MV-4-11 (cell line): ENCODE data around the gene CDCP2.
A peak's percentile ranks its signal among the peaks of the same experiment; 100 is the strongest.
"Not testable (repeated sequence)": the region's sequence is repeated elsewhere in the genome, so short reads cannot be mapped to it uniquely, and the experiment has no call there.

ENCODE experiments used
- DNase-seq: peaks from one replicate; lab custom pipeline; 2025; lab: John Stamatoyannopoulos, UW

The CDCP2 gene

DNA sequence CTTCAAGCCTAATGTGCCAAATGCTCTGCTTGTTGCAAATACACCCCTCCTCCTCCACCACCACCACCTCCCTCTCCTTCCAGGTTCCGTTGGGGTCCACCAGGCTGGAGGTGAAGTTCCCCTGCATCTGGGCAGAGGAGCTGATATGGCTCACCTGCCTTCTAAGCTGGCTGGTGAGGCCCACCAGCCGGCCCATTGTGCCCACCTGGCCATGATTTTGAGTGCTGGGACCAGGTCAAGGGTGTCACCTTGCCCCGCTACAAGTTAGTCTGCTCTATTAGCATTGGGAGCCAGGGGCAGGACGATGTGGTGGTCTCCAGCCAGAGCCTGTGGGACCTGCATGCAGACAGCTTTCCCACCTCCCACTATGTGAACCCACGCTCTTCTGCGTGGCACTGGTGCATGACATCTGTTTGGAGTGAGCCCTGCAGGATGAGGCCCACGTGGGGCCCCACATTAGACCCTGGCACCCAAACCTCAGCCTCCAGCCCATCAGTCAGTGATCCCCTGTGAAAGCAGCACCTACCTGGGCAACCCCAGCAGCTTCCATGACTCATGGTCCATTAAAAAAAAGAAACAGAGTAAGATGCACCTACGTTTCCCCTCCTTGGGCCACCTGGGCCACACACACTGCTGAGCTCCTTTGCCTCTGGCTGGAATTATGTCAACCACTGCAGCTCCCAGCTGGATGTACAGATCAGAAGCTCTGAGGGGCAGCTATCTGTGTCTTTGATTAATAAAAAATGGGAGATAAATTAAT lies 15.6 kb upstream of the CDCP2 start:
- DNase-seq: no peak

DNA sequence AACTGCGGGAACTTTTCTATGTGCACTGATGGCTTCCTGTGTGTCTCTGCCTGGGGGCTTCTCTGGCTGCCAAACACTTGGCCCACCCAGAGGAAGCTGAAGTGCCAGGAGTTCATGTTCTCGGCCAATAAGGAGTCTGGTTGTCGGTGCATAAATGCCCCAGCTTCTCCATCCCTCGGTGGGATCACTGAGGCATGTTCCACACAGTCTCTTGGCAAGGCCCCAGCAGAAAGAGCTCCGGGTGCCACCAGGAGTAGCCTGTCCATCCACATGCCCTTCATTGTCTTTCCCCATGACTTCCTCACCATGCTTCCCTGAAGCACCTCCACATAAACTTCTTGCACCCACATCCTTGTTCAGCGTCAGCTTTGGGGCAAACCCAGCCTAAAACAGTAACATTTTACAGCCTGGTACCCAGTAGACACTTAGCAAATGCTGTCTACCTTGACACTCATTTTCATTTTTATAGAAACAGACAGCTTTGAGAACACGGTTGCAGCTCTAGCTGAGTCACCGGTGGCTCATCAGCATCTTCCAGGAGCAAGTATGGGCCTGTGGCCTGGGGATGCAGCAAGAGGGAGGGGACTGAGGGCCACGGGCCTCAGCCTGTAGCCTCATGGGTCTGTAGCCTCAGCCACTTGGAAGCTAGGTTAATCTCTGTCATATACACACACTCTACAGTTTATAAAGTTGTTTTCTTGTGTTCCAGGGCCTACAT lies 14.8 kb upstream of the CDCP2 start:
- DNase-seq: no peak

DNA sequence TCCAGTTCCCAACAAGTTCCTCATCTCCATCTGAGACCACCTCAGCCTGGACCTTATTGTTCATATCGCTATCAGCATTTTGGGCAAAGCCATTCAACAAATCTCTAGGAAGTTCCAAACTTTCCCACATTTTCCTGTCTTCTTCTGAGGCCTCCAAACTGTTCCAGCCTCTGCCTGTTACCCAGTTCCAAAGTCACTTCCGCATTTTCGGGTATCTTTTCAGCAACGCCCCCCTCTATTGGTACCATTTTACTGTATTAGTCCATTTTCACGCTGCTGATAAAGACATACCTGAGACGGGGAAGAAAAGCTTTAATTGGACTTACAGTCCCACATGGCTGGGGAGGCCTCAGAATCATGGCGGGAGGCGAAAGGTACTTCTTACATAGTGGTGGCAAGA lies 13.6 kb upstream of the CDCP2 start:
- DNase-seq: not testable (repeated sequence)

DNA sequence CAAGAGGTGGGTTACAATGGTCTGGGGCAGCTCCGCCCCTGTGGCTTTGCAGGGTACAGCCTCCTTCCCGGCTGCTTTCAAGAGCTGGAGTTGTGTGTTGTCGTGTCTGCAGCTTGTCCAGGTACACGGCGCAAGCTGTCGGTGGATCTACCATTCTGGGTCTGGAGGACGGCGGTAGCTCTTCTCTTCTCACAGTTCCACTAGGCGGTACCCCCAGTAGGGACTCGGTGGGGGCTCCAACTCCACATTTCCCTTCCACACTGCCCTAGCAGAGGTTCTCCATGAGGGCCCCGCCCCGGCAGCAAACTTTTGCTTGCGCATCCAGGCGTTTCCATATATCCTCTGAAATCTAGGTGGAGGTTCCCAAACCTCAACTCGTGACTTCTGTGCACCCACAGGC lies 12.3 kb upstream of the CDCP2 start:
- DNase-seq: no peak

DNA sequence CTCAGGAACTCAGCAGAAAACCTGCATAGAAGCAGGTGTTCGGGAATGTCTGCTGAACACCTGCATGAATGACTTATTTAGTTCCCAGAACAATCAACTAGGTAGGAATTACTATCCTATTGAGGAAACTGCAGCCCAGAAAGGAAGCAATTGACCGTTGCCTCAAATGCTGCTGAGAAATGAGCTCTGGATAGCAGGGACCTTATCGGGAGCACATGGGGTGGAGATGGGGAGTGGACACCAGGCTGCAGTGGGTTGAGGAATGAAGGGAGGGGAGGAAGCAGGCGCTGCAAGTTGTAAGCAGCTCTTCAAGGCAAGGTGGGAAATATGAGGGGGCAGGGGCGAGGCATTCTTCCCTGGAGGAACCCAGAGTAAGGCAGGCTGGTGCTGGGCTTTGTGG lies 10.8 kb upstream of the CDCP2 start:
- no peak for DNase-seq

DNA sequence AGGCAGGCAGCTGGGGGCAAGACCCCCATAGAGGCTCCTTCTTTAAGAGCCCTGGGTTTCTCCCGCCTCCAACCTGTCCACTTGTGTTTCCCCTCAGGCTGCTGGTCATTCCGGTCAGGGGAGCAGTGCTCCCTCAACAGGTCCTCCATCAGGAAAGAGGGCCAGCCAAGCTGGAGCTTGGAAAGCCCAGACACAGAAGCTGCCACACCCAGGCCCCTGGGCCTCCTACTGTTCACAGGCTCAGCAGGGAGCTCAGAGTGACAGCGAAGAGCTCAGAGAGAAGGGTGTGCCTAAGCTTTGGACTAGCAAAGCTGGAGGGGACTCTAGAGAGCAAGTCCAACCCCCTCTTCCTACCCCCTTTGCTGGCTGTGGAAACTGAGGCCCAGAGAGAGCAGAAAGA lies 10.3 kb upstream of the CDCP2 start:
- no peak for DNase-seq

DNA sequence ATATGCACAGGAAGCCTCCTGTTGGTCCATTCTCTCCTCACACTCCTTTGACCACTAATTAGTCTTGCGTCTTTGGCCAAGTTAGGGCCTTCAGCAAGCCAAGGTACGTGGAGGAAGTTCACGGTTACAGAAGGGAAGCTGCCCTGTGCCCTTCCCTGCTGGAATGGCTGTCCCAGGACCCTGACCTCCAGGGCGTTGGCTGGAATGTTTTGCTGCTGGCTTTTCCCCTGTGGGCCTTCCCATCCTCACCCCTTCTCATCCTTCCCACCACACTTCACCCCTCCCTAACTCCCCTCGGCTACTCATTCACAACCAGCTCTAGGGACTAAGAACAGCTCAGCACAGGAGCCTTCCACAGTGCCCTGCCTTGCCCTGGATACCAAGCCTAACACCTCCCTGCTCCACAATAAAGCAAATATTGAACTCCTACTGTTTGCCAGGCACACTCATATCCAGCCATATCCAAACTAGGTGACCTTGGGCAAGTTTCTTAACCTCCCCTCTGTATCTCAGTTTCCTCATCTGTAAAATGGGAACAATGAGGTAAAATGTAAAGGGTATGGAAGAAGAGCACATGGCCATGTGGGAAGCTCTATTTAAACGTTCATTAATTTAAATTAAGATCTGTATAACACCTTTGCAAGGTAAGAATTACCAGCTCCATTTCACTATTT lies 8.8 kb upstream of the CDCP2 start:
- DNase-seq: no peak

DNA sequence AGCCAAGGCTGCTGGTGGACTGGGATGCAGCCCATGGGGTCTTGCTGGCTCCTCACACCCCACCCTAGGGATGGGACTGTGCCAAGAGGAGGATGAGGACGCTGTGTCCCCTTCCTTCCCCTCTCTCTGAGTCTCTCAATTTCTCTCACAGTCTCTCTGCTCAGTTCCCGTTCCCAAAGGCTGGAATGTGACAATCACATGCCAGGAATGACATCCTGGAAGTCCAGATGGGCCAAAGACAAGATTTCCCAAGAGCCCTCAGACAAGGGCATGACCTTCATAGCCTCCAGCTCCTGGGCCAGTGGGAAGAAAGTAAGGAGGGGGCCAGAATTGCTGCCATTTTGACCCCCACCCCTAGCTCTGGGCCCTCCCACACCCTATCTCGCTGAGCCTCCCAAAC lies 7.6 kb upstream of the CDCP2 start:
- DNase-seq: no peak

DNA sequence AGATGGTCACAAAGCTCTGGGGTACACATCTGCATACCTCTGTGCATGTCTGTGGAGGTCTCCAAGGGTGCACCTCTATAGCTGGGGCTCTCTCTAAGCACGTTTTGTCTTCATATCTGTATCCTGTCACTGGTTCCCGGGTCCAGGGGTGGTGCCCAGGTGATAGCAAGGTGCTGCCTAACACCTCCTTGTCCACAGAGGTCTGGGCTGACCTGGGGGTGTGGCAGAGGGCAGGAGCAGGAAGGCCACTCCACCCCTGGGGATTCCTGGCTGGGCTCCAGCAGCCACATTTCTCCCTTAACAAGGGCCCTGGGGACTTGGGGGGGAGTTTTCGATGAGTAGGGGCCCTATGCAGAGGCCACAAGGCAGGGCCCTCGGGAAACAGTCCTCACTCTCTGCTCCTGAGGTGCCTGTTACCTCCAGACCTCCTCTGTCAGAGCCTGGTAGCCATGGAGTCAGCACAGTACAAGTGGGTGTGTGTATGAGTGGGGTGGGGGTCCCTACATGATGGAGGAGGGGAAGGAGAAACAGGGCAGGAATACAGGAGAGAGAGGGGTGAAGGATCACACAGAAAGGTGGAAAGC lies 7.0 kb upstream of the CDCP2 start:
- DNase-seq: no peak

DNA sequence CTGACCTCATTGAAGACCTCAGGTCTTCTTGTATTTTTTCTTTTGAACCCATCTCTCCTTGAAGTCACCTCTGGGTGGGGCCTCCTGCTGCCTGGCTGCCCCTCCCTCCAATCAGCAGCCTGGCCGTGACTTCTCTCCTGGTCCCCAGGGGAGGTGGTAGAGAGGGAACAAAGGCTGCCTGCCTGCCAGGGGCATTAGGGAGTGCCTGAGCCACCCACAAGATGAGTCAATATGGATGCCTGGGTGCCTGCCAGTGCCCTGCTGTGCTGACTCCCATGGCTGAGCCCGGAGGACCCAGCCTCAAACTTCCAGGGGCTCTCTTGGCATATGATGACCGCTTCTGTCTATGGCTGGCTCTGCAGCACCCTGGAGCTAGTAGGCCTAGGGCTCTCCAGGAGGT lies 5.3 kb upstream of the CDCP2 start:
- DNase-seq: no peak

DNA sequence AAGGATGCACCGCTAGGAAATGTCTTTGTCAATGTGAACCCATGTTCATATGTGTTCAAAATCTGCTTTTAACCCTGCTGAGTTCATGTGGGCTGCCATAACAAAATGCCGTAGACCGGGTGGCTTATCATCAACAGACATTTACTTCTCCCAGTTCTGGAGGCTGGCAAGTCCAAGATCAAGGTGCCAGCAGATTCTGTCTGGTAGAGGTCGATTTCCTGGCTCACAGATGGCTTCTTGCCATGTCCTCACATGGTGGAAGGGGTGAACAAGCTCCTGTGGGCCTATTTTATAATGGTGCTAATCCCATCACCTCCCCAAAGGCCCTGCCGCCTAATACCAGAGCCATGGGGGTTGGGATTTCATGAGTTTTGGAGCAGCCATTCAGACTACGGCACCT lies 4.6 kb upstream of the CDCP2 start:
- DNase-seq: no peak

DNA sequence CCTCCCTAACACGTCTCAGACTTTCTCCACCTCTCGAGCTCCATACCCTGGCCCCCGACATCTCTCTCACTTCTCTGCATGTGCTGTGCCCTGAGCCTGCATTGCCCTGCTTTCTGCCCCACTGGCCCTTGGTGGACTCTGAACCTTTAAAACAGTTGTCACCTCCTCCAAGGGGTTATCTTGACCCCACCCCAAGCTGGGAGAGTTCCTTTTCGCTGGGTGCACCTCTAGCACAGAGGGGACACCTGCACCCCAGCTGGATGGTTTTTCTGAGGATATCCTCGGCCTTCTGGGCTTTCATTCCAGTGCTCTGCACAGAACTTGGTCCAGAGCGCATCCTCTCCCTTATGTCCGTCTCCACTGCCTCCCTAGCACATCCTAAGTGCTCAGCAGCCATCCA lies 4.2 kb upstream of the CDCP2 start:
- DNase-seq: no peak

DNA sequence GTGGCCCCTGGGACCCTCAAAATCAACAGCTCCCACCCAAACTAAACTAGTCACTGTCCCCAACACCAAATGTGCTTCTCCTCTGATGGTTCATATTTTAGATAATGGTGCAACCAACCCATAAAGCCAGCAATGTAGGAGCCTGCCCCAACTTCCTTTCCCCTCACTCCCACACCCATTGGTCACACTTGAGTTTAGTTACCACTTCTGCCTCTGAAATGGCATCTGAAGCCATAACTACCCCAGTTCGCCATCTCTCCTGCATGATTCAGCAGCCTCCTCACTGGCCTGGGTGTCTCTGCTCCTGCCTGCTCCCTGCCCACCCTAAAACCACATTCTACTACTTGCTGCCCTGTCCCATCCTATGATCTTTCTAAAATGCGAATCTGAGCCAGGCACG lies 3.4 kb upstream of the CDCP2 start:
- peak; percentile 65 for DNase-seq

DNA sequence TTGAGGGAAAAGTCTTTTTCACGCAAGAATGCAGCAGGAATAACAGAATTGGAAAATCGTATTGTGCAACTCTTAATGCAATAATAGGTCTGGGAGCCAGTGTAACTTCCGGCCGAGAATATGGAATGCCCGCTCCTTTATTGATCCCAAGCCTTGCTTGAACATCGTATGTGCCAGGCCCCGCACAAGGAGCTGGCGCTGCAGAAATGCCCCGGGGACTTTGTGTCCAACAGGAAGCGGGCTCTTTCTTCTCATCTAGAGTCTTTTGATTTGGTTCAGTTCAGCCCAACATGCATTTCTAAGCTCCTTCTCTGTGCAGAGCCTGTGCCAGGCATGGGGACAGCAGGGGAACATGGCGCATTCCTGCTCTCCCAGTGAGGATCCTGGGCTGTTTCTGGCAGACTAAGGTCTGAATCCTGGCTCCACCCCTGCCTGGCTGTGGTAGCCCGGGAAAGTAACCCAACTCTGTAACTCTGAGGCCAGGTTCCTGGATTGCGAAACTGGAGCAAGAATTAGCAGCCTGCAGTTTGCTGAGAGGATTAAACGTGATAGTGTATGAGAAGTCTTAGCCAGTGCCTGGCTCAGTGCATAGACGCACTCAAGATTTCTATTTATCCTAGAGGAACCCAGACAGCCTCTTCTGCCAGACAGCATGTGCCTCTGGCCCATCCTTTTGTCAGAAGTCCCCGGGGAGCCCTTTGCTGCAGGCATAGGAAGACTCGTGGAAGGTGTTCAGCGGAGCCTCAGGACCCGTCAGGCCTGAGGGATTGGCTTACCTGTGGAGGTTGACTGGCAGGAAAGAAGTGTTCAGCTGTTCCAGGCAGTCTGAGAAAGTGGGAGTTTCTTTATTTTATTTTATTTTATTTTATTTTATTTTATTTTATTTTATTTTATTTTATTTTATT lies 987 bp upstream of the CDCP2 start:
- peak; percentile 83 for DNase-seq

DNA sequence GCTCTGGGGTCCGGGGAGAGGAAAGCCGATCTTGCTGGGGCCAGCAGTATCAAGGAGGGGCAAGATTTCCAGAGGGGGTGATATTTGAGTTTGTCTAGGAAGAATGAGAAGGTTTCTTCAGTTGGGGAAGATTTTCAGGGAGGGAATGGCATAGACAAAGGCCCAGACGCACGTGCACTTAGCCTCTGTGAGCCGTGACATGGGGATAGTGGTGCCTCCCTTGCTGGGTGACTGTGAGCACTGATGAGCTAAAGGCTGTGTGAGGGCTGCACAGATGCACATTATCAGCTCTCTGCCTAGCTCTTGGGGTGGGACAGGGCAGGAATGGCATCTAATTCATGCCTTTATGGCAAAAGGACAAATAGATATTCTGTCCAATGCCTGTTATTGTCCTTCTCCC lies 1.8 kb downstream of the CDCP2 start:
- DNase-seq: no peak

DNA sequence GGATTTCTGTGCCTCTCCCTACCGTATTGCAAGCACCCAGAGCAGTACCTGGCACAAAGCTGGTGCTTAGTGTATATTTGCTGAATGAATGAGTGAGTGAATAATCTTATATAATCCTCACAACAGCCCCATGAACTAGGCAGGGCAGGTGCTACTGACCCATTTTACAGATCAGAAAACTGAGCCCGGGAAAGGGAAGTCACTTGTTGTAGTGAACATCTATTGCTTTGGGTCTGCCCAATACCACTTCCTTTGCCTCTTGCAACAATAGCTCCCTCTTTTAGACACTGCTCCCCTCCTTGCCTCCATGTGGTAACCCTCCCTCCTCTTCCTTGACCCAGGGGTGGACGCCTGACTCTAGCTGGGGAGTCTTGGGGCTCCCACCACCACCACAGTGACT lies 3.1 kb downstream of the CDCP2 start:
- DNase-seq: no peak

DNA sequence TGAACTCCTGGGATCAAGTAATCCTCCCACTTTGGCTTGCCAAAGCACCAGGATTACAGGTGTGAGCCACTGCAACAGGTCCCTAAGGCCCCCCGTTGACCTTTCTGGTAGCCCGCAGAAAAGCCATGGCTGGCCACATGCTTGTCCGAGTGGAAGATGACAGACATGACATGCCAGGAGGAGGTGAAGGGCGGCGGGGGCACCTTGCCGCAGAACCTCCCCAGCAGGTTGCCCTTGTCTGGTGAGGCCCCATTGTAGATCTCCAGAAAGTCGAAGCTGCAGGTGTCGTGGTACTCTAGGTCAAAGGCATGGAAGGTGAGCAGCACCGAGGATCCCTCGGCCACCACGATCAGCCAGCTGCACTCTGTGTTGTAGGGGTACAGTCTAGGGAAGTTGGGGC lies 8.4 kb downstream of the CDCP2 start:
- no peak for DNase-seq

DNA sequence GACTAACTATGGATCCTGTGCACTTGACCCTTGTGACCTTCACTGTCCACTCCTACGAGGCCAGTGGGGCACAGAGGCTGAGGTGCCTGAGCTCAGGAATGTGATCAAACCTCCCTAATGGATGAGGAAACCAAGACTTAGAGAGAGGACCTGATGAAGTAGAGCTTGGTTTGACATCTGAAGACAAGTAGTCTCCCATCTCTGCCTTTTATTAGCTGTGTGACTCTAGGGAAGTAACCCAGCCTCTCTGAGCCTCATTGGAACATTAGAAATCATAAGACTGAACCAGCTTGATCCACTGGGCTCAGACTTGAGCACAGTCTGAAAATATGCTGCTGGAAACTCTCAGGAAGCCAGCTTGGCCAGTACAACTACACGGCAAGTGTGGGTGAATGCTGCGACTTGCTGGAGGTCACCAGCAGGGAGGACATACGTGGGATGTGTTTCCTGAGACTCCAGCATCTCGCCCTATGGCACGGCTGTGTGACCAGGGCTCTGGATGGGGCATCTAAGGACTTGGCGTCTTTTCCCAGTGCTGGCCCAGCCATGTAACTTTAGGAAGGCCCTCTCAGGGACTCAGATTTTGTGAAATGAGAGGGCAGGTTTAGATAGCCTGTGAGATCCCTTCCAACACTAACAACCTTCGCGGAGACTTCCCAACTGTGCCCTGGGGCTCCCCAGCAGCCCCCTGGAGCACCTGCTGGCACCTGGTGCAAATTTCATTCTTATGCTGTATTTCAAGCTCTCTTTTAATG lies 10.5 kb downstream of the CDCP2 start:
- DNase-seq: no peak

DNA sequence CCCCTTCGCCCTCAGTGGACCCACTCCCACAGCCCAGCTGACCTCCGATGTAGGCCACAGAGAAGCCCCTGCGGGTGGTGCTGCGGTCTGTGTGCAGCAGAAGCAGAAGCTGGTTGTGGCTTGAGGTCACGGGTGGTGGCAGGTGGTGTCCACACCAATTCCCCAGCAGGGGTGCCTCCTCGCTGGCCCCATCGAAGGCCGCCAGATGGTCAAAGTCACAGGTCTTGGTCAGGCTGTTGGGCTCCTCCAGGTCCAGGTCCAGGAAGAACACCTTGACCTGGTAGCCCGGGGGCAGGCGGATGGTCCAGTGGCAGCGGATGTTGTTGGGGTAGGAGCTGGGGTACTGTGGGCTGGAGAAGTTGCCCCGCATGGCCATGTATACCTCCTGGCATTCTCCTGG lies 13.1 kb downstream of the CDCP2 start:
- no peak for DNase-seq

DNA sequence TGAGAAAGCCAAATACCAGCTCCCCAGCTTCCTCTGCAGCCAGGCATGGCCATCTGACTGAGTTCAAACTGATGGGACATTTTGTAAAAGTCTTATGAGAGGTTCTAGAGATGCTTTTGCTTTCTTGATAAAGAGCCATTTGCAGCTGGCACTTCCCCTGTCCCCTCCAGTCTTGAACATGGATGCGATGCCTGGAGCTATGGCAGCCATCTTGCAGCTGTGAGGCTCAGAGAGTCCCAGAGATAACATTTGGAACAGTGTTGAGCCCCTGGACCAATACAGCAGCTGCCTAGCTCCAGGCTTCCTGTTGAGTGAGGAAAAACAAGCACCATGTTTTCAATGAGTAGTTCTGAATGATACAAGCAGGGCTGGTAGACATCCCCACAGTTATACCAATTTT lies 13.8 kb downstream of the CDCP2 start:
- DNase-seq: no peak

DNA sequence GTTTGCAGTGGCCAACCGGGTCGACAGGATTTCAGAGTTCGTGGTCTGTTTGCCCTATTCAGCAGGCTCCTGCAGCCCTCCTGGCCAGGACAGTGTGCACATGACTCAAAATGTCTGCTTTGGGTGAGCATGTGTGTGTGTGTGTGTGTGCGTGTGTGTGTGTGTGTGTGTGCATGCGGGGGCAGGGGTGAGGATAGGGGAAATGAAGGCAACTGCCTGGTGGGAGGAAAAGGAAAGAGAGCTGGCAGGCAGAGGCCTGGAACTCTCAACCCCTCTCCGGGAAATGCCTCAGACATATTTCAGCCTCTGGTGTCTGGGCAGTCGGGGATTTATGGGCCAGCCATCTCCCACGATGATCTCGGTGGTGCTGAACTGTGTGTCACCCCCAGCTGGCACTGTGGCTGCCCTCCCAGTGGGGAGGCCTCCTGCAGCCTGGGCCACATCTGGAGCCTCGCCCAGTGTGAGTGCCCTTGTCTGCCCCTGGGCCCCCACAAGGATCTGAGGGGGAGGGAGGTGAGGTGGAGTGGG lies 15.2 kb downstream of the CDCP2 start:
- DNase-seq: peak; percentile 42
